ENCODE results near the gene C1QTNF12. TPM values are rescaled to one million over a fixed set of nuclear protein-coding genes. Genes with fewer than 3 reads are reported as not detected.

C1QTNF12 gene
- total RNA-seq, 1 donor from 2014 or later: 1.3 TPM

GRCh38 chr1:1228596-1229321 is 17.8 kb downstream of the C1QTNF12 start:
- no peaks in the 10 kb centered on the region for H3K27me3 Mint-ChIP-seq
- H3K27ac Mint-ChIP-seq: no peak overlapping the region
- intact Hi-C loops (cut with micrococcal nuclease): no loop called here
- DNase-seq: no peak
- H3K4me1 Mint-ChIP-seq: peaks cover 23% of the 10 kb centered on the region
- H3K9me3 Mint-ChIP-seq: peaks cover 3% of the 10 kb centered on the region
- no peak overlapping the region for H3K4me3 Mint-ChIP-seq
- H3K36me3 Mint-ChIP-seq (ENCODE audit: low read depth): peaks cover 48% of the 10 kb centered on the region

GRCh38 chr1:1228187-1228586 is 18.3 kb downstream of the C1QTNF12 start:
- no peak overlapping the region for H3K4me3 Mint-ChIP-seq
- H3K27me3 Mint-ChIP-seq: no peaks in the 10 kb centered on the region
- no peak overlapping the region for H3K27ac Mint-ChIP-seq
- H3K9me3 Mint-ChIP-seq: no peaks in the 10 kb centered on the region
- intact Hi-C loops (cut with micrococcal nuclease): no loop called here
- peaks cover 45% of the 10 kb centered on the region for H3K36me3 Mint-ChIP-seq (ENCODE audit: low read depth)
- no peak for DNase-seq
- peaks cover 19% of the 10 kb centered on the region for H3K4me1 Mint-ChIP-seq

- DNase-seq: no peak
- H3K36me3 Mint-ChIP-seq (ENCODE audit: low read depth): peaks cover 53% of the 10 kb centered on the region
- H3K4me3 Mint-ChIP-seq: no peak overlapping the region
- peaks cover 22% of the 10 kb centered on the region for H3K4me1 Mint-ChIP-seq
- no peaks in the 10 kb centered on the region for H3K9me3 Mint-ChIP-seq
- intact Hi-C loops (cut with micrococcal nuclease): no loop called here
- H3K27me3 Mint-ChIP-seq: no peaks in the 10 kb centered on the region
- no peak overlapping the region for H3K27ac Mint-ChIP-seq
Observed at GRCh38 chr1:1227386-1227785, 19.1 kb downstream of the C1QTNF12 start.

- H3K4me1 Mint-ChIP-seq: peaks cover 22% of the 10 kb centered on the region
- H3K9me3 Mint-ChIP-seq: no peaks in the 10 kb centered on the region
- H3K27me3 Mint-ChIP-seq: no peaks in the 10 kb centered on the region
- peaks cover 55% of the 10 kb centered on the region for H3K36me3 Mint-ChIP-seq (ENCODE audit: low read depth)
- no peak overlapping the region for H3K4me3 Mint-ChIP-seq
- intact Hi-C loops (cut with micrococcal nuclease): no loop called here
- no peak overlapping the region for H3K27ac Mint-ChIP-seq
- no peak for DNase-seq
Observed at GRCh38 chr1:1226566-1227362, 19.8 kb downstream of the C1QTNF12 start.

- DNase-seq: no peak
- peaks cover 55% of the 10 kb centered on the region for H3K36me3 Mint-ChIP-seq (ENCODE audit: low read depth)
- intact Hi-C loops (cut with micrococcal nuclease): no loop called here
- H3K27me3 Mint-ChIP-seq: no peaks in the 10 kb centered on the region
- peak overlapping the region; percentile 53 for H3K27ac Mint-ChIP-seq
- H3K9me3 Mint-ChIP-seq: no peaks in the 10 kb centered on the region
- no peak overlapping the region for H3K4me3 Mint-ChIP-seq
- H3K4me1 Mint-ChIP-seq: peaks cover 22% of the 10 kb centered on the region
Observed at GRCh38 chr1:1225913-1226312, 20.6 kb downstream of the C1QTNF12 start.

GRCh38 chr1:1225238-1225845 is 21.2 kb downstream of the C1QTNF12 start:
- Mint-ChIP-seq H3K9me3 (no peaks in the 10 kb centered on the region), H3K27ac (peak overlapping the region; percentile 53), H3K36me3 (ENCODE audit: low read depth) (peaks cover 55% of the 10 kb centered on the region), H3K4me3 (no peak overlapping the region), H3K4me1 (peaks cover 18% of the 10 kb centered on the region), H3K27me3 (no peaks in the 10 kb centered on the region)
- no peak for DNase-seq
- intact Hi-C loops (cut with micrococcal nuclease): no loop called here

GRCh38 chr1:1223891-1224290 is 22.6 kb downstream of the C1QTNF12 start:
- peaks cover 11% of the 10 kb centered on the region for H3K4me1 Mint-ChIP-seq
- no peak overlapping the region for H3K27ac Mint-ChIP-seq
- no peaks in the 10 kb centered on the region for H3K27me3 Mint-ChIP-seq
- no peaks in the 10 kb centered on the region for H3K9me3 Mint-ChIP-seq
- intact Hi-C loops (cut with micrococcal nuclease): no loop called here
- H3K4me3 Mint-ChIP-seq: no peak overlapping the region
- peaks cover 62% of the 10 kb centered on the region for H3K36me3 Mint-ChIP-seq (ENCODE audit: low read depth)
- DNase-seq: no peak

GRCh38 chr1:1223321-1223720 is 23.2 kb downstream of the C1QTNF12 start:
- H3K36me3 Mint-ChIP-seq (ENCODE audit: low read depth): peaks cover 60% of the 10 kb centered on the region
- no peak overlapping the region for H3K4me3 Mint-ChIP-seq
- intact Hi-C loops (cut with micrococcal nuclease): no loop called here
- H3K4me1 Mint-ChIP-seq: peaks cover 13% of the 10 kb centered on the region
- no peak overlapping the region for H3K27ac Mint-ChIP-seq
- H3K27me3 Mint-ChIP-seq: no peaks in the 10 kb centered on the region
- H3K9me3 Mint-ChIP-seq: no peaks in the 10 kb centered on the region
- DNase-seq: no peak

- intact Hi-C loops (cut with micrococcal nuclease): no loop called here
- Mint-ChIP-seq H3K36me3 (ENCODE audit: low read depth) (peaks cover 65% of the 10 kb centered on the region), H3K27ac (peak overlapping the region; percentile 65), H3K9me3 (no peaks in the 10 kb centered on the region), H3K27me3 (no peaks in the 10 kb centered on the region), H3K4me1 (peaks cover 18% of the 10 kb centered on the region), H3K4me3 (no peak overlapping the region)
- no peak for DNase-seq
Observed at GRCh38 chr1:1222575-1223225, 23.8 kb downstream of the C1QTNF12 start.

GRCh38 chr1:1221887-1222574 is 24.5 kb downstream of the C1QTNF12 start:
- Mint-ChIP-seq H3K27me3 (no peaks in the 10 kb centered on the region), H3K36me3 (ENCODE audit: low read depth) (peaks cover 67% of the 10 kb centered on the region), H3K9me3 (no peaks in the 10 kb centered on the region), H3K4me3 (no peak overlapping the region), H3K27ac (no peak overlapping the region), H3K4me1 (peaks cover 21% of the 10 kb centered on the region)
- intact Hi-C loops (cut with micrococcal nuclease): no loop called here
- DNase-seq: no peak

GRCh38 chr1:1220197-1220596 is 26.3 kb downstream of the C1QTNF12 start:
- H3K4me3 Mint-ChIP-seq: no peak overlapping the region
- intact Hi-C loops (cut with micrococcal nuclease): no loop called here
- H3K27ac Mint-ChIP-seq: peak overlapping the region; percentile 85
- H3K9me3 Mint-ChIP-seq: no peaks in the 10 kb centered on the region
- no peaks in the 10 kb centered on the region for H3K27me3 Mint-ChIP-seq
- peaks cover 30% of the 10 kb centered on the region for H3K4me1 Mint-ChIP-seq
- no peak for DNase-seq
- peaks cover 63% of the 10 kb centered on the region for H3K36me3 Mint-ChIP-seq (ENCODE audit: low read depth)

GRCh38 chr1:1219341-1219740 is 27.2 kb downstream of the C1QTNF12 start:
- peaks cover 65% of the 10 kb centered on the region for H3K36me3 Mint-ChIP-seq (ENCODE audit: low read depth)
- intact Hi-C loops (cut with micrococcal nuclease): loop anchor here (10.0 kb wide), 1 partner anchor 205 kb away; the partner anchor contains the start of gene ISG15
- H3K9me3 Mint-ChIP-seq: no peaks in the 10 kb centered on the region
- peaks cover 39% of the 10 kb centered on the region for H3K4me1 Mint-ChIP-seq
- no peaks in the 10 kb centered on the region for H3K27me3 Mint-ChIP-seq
- no peak for DNase-seq
- peak overlapping the region; percentile 51 for H3K4me3 Mint-ChIP-seq
- H3K27ac Mint-ChIP-seq: peak overlapping the region; percentile 85

GRCh38 chr1:1218524-1219200 is 27.9 kb downstream of the C1QTNF12 start:
- Mint-ChIP-seq H3K4me1 (peaks cover 41% of the 10 kb centered on the region), H3K9me3 (no peaks in the 10 kb centered on the region), H3K4me3 (peak overlapping the region; percentile 47), H3K36me3 (ENCODE audit: low read depth) (peaks cover 65% of the 10 kb centered on the region), H3K27me3 (no peaks in the 10 kb centered on the region), H3K27ac (peak overlapping the region; percentile 88)
- intact Hi-C loops (cut with micrococcal nuclease): loop anchor here (10.0 kb wide), 1 partner anchor 204 kb away; the partner anchor contains the start of gene ISG15
- DNase-seq: no peak
